Stimulated activated CD8-positive, alpha-beta memory T cell treated with anti-CD3 and anti-CD28 coated beads, Interleukin-12 subunit alpha, Interleukin-12 subunit beta, amount 100 ng/mL, for 24 hours (primary cell): Measurements from ENCODE around the gene CCDC120.
A peak's percentile ranks its signal among the peaks of the same experiment; 100 is the strongest.

Experiments used
- DNase-seq: peaks from one replicate; pipeline ENCODE4 v3.0.0-alpha.2; 2020; ENCODE audit errors: extremely low read depth

CCDC120 gene, protein sequence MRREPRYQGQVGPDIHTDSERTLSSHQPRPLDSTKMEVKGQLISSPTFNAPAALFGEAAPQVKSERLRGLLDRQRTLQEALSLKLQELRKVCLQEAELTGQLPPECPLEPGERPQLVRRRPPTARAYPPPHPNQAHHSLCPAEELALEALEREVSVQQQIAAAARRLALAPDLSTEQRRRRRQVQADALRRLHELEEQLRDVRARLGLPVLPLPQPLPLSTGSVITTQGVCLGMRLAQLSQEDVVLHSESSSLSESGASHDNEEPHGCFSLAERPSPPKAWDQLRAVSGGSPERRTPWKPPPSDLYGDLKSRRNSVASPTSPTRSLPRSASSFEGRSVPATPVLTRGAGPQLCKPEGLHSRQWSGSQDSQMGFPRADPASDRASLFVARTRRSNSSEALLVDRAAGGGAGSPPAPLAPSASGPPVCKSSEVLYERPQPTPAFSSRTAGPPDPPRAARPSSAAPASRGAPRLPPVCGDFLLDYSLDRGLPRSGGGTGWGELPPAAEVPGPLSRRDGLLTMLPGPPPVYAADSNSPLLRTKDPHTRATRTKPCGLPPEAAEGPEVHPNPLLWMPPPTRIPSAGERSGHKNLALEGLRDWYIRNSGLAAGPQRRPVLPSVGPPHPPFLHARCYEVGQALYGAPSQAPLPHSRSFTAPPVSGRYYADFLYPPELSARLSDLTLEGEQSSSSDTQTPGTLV

DNA sequence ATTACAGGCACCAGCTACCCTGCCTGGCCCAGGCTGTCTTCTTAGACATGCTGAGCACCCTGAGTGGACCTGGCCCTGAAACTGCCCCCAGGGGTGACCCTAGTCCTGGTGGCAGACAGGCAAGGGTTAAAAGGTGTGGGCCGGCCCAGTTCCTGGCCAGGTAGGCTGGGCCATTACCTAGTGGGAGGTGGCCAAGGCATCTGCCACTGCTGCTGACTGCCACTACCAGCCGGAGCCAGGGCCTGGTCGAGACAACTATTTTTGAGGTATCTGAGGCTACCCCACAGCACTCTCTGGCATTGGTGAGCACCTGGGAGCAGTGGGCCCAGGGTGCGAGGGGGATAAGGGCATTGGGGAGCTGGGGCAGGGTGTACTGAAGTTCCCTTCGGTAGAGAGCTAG is at the start of gene CCDC120:
CCDC120 (plus strand) TSS at position 206 of the 400 bp plus-strand sequence. CDS start 3,043 bp downstream, outside the sequence.
- no peak for DNase-seq

DNA sequence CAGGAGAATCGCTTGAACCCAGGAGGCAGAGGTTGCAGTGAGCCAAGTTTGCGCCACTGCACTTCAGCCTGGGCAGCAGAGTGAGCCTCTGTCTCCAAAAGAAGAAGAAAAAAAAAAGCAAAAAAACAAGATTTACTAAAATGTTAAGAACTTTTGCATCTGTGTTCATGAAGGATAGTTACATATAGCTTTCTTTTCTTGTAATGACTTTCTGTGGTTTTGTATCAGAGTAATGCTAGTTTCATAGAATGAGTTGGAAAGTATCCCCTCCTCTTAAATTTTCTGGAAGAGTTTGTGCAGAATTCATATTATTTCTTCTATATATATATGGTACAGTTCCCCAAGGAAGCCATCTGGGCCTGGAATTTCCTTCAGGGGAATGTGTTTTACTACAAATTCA is 39.7 kb upstream of the CCDC120 start:
- DNase-seq, result no peak

DNA sequence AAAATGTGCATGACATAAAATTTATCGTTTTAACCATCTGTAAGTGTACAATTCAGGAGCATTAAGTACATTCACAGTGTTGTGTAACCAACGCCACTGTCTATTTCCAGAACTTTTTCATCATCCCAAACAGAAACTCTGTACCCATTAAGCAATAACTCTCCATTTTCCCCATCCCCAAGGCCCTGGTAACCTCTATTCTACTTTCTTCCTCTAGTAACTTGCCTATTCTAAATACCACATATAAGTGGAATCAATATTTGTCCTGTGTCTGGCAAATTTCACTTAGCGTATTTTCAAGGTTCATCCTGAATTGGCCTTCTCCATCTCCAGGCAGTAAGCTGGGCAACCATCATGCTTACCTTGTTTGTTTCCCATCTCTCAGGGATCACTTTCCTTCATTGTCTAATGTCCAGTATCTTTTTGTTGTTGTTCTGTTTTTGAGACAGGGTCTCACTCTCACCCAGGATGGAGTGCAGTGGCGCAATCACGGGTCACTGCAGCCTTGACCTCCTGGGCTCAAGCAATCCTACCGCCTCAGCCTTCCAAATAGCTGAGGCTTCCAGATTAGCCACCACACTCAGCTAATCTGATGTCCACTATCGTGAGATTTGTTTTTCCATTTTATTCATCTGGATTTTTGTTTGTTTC is 39.1 kb upstream of the CCDC120 start:
- no peak for DNase-seq

DNA sequence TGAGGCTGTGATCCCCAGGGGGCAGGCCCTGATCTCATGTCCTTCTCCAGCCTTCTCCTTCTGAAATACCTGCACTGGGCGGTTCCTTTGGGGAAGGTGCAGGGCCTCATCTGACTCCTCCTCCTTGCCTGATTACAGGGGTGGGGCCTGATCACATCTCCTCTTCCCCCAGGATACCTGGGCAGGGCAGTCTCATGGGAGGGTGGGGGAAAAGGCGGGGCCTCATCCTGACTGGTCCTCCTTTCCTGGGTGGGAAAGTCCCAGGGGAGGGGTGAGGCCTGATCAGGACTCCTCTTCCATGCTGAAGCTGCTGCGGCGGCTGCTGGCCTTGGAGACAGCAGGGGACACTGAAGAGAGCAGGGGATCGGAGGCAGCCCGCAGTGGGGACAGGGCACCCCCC is 28.9 kb upstream of the CCDC120 start:
- DNase-seq, result no peak

DNA sequence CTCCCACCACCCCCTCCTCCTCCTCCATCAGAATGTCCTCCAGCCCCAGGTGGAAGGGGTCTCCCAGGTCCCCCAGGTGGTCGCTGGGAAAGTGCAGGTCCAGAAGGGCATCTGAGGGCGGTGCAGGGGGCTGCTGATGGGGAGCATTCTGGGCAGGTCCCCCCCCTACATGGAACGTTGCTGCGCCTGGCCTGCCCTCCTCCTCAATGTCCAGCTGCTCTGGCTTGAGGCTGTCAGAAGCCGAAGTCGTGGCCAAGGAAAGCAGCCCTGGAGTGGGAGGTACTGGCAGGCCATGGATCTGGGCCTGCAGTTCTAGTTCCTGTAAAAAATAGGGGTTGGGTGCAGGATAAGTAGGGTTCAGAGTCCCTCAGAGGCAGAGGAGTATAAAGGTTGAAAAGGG is 28.5 kb upstream of the CCDC120 start:
- DNase-seq, result no peak

DNA sequence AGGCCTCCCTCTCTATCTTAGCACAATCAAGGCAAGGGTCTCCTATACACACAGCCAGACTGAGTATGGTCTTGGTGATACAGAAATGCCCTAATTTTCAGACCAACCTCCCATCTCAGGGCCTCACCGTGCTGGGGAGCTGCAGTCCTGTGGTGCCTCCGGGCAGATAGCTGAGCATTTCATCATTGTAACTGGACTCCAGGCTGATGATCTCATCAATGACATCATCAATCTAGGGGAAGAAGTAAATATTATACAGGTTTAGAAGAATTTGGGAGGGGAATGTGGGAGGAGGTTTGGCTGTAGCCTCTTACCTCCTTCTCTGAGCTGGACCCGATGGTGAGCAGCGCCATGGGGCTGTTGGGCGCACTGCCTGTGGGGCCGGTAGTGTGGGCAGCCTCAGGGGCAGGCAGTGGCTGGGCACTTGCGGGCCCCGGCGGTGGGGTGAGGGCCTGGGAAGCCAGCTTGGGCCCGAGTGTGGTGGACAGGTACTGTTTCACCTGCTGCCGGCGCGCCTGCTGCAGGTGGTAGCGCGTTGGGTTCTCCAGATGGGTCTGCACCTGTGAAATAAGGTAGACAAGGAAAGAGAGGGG is 20.8 kb upstream of the CCDC120 start:
- DNase-seq, result no peak

DNA sequence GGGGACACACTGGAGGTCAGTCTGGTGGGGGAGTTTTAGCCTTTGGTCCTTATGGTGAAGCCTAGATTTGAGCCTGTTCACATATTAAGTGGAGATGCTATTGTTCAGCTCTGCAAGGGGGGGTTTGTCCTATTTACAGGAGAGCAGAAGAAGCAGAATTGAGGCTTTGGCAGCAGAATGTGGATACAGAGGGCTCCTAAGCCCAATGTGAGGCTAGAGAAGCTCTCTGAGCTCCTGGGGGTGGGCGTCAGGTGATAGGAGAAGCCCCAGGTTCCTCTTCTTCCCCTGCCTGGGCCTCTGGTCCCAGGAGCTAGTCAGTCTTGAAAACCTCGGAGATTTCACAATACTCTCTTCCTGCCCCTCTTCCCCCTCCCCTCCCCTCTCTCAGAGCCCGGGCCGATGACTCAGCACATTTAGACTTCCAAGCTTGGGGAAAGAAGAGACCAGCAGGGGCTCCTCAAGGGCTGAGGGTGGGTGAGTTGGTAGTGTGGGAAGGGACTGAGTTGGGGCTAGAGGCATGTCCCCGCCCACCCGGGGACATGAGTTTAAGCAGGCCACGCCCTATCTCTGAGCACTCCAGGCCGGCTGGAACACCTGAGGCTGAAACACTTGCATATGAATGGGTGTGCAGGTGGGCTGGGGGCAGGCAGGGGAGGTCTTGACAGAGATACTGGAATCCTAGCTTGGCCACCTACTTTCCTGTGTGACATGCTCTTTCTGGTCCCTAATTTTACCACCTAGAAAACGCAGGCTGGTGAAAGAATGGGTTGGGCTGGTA is 19.0 kb upstream of the CCDC120 start:
- no peak for DNase-seq

DNA sequence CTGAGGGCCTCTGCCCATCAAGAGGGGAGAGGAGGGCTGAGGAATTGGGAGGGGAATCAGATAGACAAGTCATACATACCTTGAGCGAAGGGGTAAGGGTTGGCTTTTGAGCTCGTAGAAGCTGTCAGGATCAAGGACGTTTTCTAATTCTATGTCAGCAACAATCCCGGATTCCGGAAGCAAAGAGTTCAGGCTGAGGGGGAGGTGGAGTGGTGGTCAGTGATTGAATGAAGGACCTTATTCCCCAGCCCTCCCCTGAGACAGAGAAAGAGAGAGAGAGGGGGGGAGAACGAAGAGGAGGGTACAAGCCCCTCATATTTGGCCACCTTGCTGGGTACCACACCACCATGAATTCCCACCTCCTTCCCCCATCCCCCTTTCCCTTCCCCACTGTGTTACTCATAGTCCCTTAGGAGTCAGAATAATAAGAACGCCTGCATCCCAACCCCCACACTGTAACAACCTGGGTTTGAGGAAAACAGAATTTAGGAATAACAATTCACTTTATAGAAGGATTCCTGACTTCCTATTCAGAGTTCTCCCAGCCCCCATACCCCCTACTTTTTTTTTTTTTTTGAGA is 18.3 kb upstream of the CCDC120 start:
- DNase-seq, result no peak

DNA sequence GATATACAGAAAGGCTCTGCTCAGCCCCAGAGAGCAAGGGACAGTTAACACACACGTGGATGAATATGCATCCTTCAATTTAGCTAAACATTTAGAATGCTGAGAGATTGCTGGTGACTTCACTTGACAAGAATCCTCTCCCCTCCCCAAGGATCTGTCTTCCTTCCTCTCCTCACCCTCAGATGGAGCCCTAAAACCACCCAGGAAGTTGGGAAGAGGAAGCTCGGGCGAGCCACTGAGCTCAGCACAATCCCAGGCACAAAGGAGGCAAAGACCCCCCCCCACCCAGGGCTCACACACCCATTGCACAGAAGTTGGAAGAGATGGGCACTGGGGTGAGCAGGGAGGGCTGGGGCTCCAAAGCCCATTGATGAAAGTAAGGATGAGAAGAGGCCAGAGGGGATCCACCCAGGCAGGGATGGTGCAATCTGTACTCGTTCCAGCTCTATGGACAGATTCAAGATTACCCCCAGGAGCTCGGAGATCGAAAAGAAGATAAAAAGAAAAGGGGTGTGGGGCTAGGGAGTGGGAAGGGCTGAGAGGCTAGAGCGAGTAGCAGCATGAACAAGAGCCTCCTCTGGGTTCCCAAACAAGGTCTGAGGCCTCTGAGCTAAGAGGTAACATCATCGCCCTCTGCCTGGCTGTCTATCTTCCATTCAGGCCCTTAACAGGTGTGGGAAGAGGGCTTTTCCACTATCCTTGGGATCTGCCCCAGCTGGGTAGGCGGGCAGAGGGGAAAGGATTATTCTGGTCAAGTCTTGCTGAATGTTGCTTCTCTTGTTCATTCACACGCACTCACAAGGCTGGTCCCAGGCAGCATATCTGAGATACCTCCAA is 16.8 kb upstream of the CCDC120 start:
- DNase-seq, result no peak

DNA sequence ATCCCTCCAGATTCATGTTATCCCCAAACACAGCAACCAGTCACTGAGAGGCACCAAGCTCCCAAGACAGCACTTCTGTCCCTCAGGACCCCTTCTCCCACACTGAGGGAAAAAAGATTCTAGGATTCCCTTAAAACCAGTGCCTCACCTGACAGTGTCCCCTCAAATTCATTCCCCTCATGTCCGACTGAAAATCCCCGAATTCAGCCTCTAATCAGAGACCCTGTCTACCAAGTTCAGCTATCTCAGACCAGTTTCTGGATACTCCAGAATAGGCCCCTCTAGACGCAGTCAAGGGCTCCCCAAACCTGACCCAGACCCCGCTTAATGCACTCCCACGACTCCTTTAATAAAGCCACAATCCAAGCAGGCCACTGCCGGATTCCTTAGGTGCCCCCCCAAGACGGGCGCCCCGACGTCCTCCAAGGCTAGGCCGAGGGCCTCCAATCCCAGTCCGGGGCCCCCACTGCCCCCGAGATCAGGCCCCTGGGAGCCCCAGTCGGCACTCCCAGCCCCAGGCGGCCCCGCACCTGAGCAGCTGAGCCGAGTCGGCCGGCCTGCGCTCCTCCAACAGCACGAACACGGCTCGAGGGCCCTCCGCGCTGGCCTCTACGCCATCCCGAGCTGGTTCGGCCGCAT is 16.1 kb upstream of the CCDC120 start:
- no peak for DNase-seq

DNA sequence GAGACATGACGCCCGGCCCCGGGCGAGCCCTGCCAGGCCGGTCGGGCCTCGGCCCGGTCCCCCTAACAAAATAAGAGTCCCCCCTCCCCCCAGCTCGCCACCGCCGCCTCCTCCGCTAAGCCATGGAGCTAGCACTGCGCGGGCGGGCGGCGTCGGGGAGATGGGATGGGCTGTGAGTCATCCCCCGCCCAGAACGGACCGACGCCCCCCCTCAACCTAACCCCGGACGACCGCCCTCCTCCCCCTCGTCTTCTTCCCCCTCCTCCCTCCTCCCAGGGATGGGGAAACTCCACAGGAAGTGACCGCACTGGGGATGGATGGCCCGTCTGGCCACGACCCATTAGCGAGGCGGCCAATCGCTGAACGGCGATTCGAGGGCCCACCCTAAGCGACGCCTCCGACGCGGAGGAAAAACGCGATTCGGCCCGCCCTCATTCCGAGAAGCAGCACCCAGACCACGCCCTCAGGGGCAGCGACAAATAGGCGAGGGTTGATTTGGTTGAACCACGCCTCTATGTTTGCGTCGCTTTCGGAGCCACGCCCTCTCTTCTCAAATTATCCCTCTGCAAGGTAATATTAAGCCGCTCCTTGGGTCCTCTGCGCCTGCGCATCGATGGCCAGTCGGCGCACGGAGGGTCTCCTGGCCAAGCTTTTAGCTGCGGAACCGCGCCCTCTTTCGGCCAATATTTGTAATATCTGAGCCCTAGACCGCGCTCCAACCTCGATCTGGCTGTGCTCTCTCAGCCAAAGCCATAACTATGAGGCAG is 15.4 kb upstream of the CCDC120 start, which contains the start of gene TFE3:
TFE3 (minus strand) TSS at position 138 of the 767 bp plus-strand sequence; CDS start at position 7, 131 bp downstream.
- peak; percentile 82 for DNase-seq

DNA sequence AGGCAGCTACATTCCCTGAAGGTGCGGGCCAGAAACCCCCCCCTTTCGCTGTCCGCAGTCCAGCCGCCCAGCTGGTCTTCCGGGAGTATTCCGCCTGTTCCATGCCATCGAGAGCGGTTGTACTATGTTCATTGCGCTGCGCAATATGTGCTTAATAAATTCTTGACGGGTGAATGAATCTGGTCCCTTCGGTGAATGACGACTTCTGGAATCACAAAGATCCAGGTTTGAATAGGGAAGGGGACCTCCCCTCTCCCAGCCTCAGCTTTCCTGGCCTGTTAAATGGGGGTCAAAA is 14.9 kb upstream of the CCDC120 start:
- no peak for DNase-seq

DNA sequence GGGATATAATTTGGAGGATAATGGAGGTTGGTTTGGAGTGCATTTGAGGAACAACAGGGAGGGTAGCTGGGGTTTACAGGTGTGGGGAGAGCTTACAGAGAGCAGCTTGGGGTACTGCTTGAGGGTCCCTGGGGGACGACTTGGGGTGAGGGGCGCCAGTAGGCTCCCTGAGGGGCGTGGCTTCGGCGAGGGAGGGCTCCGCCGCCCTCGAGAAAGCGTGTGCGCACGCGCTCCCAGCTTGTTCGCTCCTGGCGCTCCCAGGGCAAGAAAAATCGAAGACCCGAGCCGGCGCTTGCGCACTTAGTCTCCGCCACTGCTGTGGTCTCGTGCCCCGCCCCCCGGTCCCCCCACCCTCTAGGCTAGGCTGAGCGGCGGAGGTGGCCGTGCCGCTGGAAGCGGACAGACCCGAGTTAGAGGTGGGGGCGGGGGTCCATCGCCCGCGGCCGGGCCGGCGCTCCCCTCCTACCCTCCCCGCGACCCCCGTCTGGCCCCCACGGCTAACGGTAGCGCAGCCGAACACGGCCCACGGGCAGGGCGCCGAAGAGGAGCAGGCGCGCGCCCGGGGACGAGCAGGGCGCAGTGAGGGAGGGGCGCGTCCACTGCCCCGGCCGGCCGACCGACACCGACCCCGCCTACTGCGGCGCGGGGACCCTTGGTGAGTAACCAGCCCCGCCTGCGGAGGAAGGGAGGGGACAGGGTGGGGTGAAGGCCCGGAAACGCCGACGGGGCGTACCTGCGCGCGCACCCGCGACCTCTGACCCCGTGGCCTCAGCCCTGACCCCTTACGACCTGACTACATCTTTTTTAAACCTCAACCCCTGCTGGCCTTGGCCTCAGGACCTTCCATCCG is 5.4 kb upstream of the CCDC120 start:
- DNase-seq, result no peak

DNA sequence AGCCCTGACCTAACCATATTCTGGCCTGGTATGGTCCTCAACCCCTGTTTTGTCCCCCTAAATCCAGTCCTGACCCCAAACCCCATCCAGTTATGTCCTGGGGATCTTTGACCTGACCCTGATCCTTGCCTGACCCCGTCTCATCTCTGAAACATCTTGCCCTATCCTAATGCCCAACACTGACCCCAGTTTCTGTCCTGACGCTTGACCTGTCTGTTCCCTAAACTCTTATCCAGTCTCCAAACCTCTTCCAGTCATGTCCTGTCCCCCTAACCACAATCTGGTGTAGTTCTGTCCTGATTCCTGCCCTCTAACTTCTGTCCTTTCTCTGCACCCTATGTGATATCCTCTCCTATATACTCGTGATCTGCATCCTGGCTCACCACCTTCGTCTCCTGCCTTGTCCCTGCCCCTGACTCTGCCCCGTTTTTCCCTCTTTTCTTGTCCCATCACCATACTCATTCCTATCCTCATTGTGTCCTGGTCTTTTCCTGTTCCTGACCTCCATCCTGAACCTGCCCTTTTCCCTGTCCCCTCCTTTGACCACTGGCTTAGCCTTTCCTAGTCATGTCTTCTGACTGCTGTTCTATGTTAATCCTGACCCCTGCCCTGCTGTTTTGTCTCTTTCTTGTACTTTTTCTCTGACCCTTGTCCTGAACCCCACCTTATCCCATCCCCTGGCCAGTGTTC is 4.6 kb upstream of the CCDC120 start:
- DNase-seq, result no peak

DNA sequence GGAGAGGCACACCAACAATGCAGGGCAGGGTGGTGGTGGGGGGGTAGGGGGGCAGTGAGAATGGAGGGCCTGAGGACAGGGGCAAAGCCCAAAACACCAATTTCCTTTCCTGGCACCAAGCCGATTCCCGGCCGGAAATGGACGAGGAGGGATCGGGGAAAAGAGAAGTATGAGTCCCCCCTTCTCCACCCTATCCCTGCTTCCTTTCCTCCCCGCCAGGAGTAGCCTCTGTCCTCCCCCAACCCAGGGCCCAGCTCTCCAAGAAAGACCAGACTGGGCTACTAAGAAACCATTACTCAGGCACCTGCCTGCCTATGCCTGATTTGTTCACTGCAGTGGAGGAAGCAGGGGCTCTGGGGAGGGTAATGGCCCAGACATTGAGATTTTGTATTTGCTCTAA is 402 bp downstream of the CCDC120 start:
- DNase-seq, result no peak

DNA sequence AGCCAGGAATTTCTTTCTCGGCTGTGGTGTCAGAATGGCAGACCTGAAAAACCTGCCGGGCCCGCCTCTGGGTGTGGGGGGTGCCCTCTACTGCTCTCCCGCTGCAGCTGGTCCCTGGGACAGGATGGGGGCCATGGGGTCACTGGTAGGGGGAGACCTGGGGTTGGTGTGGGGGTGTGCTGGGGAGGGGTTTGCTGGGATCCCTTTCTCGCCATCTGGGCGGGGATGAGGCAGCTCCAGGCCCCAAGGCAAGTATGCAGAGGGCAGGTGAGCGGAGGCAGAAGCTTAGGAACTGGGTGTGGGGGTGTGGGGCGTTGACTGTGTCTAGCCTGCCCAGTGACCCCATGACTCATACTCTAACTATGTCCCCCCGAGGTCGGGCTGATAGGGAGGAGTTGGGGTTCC is 884 bp downstream of the CCDC120 start:
- DNase-seq, result no peak

DNA sequence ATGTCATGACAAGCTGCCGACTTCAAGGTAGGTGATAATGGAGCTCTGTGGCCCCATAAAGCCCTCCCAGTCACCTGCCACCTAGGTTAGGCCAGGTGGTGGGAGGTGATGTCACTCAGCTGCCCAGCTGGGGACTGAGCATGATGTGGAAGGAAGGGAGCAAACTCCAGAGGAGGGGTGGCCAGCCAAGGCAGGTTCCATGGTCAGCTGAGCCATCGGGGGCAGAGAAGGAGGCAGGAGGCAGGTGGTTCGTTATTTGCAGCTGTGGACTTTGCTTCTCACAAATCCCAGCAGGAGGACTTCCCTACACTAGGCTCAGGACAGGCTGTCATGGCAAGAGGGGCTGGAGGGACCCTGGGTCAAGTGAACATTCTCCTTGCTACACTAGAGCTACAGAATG is 2.1 kb downstream of the CCDC120 start:
- DNase-seq, result no peak

DNA sequence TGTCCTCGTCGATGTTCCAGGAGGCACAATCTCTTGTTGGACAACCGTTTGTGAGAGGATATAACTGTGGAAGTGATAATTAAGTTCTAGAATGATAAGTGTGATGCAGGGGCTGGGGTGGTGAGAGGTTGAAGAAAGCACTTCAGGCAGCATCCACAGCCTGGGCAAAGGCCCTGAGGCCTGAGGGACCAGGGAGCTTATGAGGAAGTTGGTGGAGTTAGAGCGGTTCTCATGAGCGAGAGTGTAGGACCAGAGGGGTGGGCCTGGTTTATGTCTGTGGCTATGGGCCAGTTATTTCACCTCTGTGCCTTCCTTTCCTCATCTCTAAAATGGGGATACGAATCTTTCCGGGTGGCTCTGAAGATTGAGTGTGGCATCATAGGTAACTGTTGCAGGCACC is 2.7 kb downstream of the CCDC120 start:
- no peak for DNase-seq
